Thoracic aorta (tissue), 2 donors: Measurements from ENCODE around the gene SIMC1. TPM values are rescaled to one million over a fixed set of nuclear protein-coding genes. Genes with fewer than 3 reads are reported as not detected.
"Not testable (repeated sequence)": the region's sequence is repeated elsewhere in the genome, so short reads cannot be mapped to it uniquely, and the experiment has no call there.

ENCODE experiments used
- ATAC-seq: fragments of 150-250 bp; one replicate; pipeline ENCODE4 v1.8.0; 2017; ENCODE audit warnings: low read depth; ENCODE audit not compliant: insufficient number of reproducible peaks, low FRiP score
- DNase-seq: peaks from one replicate; pipeline ENCODE4 v3.0.0-alpha.2; 2020; ENCODE audit warnings: low spot score
- H3K27ac ChIP-seq, 2 donors: fragments of 200-600 bp; sonication (generic); 1 replicate in 1 of 2; 2 replicates in 1 of 2; pipeline ENCODE4 v1.5.1; 2016; ENCODE audit warnings: mild to moderate bottlenecking in 2 of 2, moderate library complexity in 2 of 2
- H3K27me3 ChIP-seq: fragments of 200-600 bp; sonication (generic); replicated peaks from 2 replicates; pipeline ENCODE4 v1.6.0; 2016; ENCODE audit warnings: mild to moderate bottlenecking; ENCODE audit not compliant: insufficient read depth
- H3K36me3 ChIP-seq: fragments of 200-600 bp; sonication (generic); one replicate; pipeline ENCODE4 v1.5.1; 2016
- H3K4me1 ChIP-seq, 2 donors: fragments of 200-600 bp; sonication (generic); 1 replicate in 1 of 2; 2 replicates in 1 of 2; pipeline versions ENCODE4 v1.5.1 to v1.6.0; 2016; ENCODE audit warnings: low read depth in 2 of 2, mild to moderate bottlenecking in 1 of 2; ENCODE audit not compliant: control insufficient read depth in 1 of 2
- H3K4me3 ChIP-seq: fragments of 200-600 bp; sonication (generic); 2 replicates; pipeline ENCODE4 v1.5.1; 2016; ENCODE audit warnings: mild to moderate bottlenecking
- H3K9me3 ChIP-seq: fragments of 200-600 bp; sonication (generic); 2 replicates; pipeline ENCODE4 v1.5.1; 2016
- total RNA-seq, 2 donors: library from RNA; depleted of rRNA; stranded (reverse); fragments of >200 nt; gene quantifications; one replicate each; pipeline versions ENCODE4 v1.1.0 to v1.2.3, GENCODE V29; 2016
- TF ChIP-seq, protein P1 (sequence below): fragments of 200-600 bp; sonication (generic); IDR thresholded peaks from one replicate; pipeline ENCODE4 v1.5.1; 2019; ENCODE audit warnings: antibody characterized with exemption

Gene SIMC1
- total RNA-seq, 2 donors from 2014 or later, result 17.7 to 20.3 TPM

DNA sequence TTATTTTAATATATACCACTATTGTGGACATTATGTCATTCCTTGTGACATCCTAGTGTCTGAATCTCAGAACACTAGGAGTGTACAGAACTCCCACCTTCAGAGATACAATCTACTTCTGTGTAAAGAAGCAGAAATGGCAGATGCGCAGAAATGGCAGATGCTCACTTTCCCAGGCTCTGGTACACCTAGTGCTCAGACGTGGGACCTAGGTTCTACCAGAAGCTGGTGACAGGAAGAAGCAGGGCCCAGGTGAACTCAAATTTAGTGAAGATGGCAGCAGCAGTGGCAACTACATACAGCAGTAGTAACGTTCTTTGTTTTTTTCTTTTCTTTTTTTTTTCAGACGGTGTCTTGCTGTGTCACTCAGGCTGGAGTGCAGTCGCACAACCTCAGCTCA lies 22.5 kb downstream of the SIMC1 start:
- not testable (repeated sequence) for H3K9me3 ChIP-seq, H3K27ac ChIP-seq, ATAC-seq, DNase-seq, H3K4me3 ChIP-seq, H3K4me1 ChIP-seq, H3K36me3 ChIP-seq, H3K27me3 ChIP-seq

DNA sequence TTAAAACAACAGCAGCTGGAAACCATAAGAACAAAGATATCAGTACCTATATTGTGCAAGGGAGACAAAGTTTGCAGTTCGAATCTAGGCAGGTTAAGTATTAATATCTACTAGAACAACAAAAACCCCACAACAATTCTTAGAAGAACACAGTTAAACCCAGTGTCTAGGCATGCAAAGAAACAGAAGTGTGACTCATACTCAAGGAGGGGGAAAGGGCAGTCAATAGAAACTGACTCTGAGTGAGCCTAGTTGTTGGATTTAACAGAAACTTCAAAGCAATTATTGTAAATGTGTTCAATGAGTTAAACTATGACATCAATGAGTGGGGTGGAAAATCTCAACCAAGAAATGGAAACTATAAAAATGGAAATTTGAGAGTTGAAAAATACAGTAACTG lies 28.2 kb downstream of the SIMC1 start:
- DNase-seq, result not testable (repeated sequence)

DNA sequence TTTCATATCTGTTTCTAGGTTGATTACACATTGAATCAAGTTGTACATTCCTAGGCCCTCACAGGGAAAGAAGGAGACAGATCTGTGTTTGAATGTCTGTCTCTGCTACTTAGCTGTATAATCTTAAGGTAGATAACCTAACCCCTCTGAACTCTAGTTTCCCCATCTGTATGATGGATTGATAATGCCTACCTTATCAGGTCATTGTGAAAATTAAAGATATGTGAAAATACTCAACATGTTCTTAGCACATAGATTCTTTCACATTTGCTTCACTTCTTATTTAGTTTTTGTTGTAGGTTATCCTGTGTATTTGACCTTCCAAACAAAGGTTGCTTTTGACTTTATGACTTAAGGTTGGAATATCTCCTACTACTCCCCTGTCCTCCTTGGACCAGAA lies 50.8 kb downstream of the SIMC1 start:
- H3K4me1 ChIP-seq, ATAC-seq: not testable (repeated sequence)

More for the DNA sequence above, 28.2 kb downstream of the SIMC1 start:
- H3K9me3 ChIP-seq, ATAC-seq, H3K4me3 ChIP-seq, H3K4me1 ChIP-seq, H3K36me3 ChIP-seq, H3K27me3 ChIP-seq, H3K27ac ChIP-seq: not testable (repeated sequence)

DNA sequence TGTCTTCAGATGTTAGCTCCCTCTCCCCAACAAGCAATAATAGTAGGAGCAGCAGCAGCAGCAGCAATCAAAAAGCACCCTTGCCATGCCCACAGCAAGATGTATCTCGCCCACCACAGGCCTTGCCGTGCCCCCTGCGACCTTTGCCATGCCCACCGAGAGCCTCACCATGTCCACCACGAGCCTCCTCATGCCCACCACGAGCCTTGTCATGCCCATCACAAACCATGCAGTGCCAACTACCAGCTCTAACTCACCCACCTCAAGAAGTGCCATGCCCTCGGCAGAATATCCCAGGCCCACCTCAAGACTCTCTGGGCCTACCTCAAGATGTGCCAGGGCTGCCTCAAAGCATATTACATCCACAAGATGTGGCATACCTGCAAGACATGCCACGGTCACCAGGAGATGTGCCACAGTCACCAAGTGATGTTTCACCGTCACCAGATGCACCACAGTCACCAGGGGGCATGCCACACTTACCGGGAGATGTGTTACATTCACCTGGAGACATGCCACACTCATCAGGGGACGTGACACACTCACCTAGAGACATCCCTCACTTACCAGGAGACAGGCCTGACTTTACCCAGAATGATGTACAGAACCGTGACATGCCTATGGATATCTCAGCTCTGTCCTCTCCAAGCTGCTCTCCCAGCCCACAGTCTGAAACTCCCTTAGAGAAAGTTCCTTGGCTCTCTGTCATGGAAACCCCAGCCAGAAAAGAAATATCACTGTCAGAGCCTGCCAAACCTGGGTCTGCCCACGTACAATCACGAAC lies 52.0 kb downstream of the SIMC1 start:
- not testable (repeated sequence) for H3K27ac ChIP-seq, H3K9me3 ChIP-seq, H3K4me3 ChIP-seq, DNase-seq, H3K4me1 ChIP-seq, H3K36me3 ChIP-seq, ATAC-seq, H3K27me3 ChIP-seq

More for the DNA sequence above, 50.8 kb downstream of the SIMC1 start:
- not testable (repeated sequence) for H3K36me3 ChIP-seq, H3K27me3 ChIP-seq, H3K9me3 ChIP-seq, H3K27ac ChIP-seq, DNase-seq, H3K4me3 ChIP-seq

DNA sequence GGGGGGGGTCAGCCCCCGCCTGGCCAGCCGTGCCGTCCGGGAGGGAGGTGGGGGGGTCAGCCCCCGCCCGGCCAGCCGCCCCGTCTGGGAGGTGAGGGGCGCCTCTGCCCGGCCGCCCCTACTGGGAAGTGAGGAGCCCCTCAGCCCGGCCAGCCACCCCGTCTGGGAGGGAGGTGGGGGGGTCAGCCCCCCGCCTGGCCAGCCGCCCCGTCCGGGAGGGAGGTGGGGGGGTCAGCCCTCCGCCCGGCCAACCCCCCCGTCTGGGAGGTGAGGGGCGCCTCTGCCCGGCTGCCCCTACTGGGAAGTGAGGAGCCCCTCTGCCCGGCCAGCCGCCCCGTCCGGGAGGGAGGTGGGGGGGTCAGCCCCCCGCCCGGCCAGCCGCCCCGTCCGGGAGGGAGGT lies 67.1 kb downstream of the SIMC1 start:
- not testable (repeated sequence) for H3K27ac ChIP-seq, H3K9me3 ChIP-seq, H3K4me3 ChIP-seq, DNase-seq, ATAC-seq, H3K27me3 ChIP-seq, H3K4me1 ChIP-seq, H3K36me3 ChIP-seq

DNA sequence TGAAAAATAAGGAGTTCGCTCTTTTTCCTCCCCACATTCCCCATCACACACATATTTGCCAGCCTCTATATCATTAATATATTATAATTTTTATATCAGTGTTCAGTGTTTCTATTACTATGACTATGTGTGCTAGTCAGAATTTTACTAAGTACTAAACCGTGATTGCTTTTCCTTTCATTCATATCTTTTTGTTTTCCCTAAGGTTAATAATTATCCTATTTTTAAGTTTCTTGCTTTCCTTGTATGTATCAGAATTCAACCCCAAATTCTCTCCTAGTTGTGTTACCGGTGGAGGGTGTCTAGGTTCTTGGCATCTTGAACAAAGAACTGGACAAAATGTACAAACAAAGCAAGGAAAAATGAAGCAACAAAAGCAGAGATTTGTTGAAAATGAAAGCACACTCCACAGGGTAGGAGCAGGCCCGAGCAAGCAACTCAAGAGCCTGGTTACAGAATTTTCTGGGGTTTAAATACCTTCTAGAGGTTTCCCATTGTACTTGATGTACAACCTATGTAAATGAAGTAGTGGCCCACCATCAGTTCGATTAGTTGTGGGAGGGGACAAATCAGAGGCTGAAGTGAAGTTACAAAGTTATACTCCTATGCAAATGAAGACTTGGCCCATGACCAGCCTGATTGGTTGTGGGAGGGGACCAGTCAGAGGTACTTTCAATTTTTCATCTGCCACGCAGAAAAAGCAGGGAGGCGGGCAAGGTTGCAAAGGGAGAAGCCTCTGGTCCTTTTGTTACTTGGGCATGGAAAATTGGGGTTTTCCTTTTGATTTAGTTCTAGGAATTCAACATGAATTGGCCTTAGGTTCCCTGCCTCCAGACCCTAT lies 79.5 kb downstream of the SIMC1 start:
- ATAC-seq (no peak), DNase-seq (no peak)
- H3K9me3 ChIP-seq, result no peaks in the 10 kb centered on the region
- H3K27ac ChIP-seq, result no peak overlapping the region
- H3K4me3 ChIP-seq, result no peak overlapping the region
- TF ChIP-seq, protein P1, sequence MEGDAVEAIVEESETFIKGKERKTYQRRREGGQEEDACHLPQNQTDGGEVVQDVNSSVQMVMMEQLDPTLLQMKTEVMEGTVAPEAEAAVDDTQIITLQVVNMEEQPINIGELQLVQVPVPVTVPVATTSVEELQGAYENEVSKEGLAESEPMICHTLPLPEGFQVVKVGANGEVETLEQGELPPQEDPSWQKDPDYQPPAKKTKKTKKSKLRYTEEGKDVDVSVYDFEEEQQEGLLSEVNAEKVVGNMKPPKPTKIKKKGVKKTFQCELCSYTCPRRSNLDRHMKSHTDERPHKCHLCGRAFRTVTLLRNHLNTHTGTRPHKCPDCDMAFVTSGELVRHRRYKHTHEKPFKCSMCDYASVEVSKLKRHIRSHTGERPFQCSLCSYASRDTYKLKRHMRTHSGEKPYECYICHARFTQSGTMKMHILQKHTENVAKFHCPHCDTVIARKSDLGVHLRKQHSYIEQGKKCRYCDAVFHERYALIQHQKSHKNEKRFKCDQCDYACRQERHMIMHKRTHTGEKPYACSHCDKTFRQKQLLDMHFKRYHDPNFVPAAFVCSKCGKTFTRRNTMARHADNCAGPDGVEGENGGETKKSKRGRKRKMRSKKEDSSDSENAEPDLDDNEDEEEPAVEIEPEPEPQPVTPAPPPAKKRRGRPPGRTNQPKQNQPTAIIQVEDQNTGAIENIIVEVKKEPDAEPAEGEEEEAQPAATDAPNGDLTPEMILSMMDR, result no peak
- H3K36me3 ChIP-seq, result peaks cover 9% of the 10 kb centered on the region
- no peaks in the 10 kb centered on the region for H3K4me1 ChIP-seq
- H3K27me3 ChIP-seq, result no peaks in the 10 kb centered on the region

DNA sequence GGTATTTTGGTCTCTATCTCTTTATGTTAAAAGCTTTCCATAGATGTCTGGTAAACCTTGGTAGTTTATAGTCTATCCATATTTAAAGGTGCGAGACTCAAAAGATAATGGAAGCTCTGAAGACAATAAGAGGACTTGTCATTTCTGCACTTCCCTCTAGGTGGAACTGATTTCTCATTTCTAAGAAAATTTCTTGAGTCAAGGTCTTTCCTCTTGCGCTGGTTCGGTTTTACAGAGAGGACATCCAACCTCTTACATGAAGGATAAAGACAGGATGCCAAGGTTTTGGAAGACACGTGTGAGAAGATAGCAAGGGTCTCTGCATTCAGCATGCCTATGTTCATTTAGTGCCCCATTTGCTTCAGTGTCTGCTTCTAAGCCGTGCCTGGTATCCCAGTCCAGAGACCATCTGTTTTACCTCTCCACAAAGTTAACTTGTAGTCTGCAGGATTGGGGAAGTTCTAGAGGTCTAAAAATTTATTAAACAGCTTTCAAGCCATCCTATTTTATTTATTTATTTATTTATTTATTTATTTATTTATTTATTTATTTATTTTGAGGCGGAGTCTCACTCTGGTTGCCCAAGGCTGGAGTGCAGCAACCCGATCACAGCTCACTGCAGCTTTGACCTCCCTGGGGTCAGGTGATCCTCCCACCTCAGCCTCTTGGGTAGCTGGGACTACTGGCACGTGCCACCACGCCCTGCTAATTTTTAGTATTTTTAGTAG lies 81.8 kb downstream of the SIMC1 start:
- Histone ChIP-seq H3K9me3 (no peaks in the 10 kb centered on the region), H3K4me3 (no peak overlapping the region), H3K27me3 (no peaks in the 10 kb centered on the region), H3K36me3 (peaks cover 9% of the 10 kb centered on the region), H3K4me1 (no peaks in the 10 kb centered on the region), H3K27ac (no peak overlapping the region)
- DNase-seq, result no peak
- TF ChIP-seq, protein P1, result no peak
- no peak for ATAC-seq
